ENCODE data around the gene ATRAID.

The ATRAID gene

GRCh38 chr2:27217173-27218121, 5.6 kb downstream of the ATRAID start, which contains the start of gene CAD:
TSS of gene CAD (plus strand) at chr2:27217369. CDS start at chr2:27217552, 183 bp downstream.
- DNase-seq (ENCODE audit: insufficient read length, low spot score) (peak; percentile 82), FAIRE-seq (peak; percentile 88)

- no peak for DNase-seq (ENCODE audit: insufficient read length, low spot score)
- no peak for FAIRE-seq
Measured at GRCh38 chr2:27218614-27219013, 6.8 kb downstream of the ATRAID start.

GRCh38 chr2:27219091-27219490, 7.2 kb downstream of the ATRAID start:
- DNase-seq (ENCODE audit: insufficient read length, low spot score) = no peak

GRCh38 chr2:27220091-27220490, 8.2 kb downstream of the ATRAID start:
- DNase-seq (ENCODE audit: insufficient read length, low spot score) (no peak), FAIRE-seq (no peak)

More at GRCh38 chr2:27219091-27219490, 7.2 kb downstream of the ATRAID start:
- no peak for FAIRE-seq

GRCh38 chr2:27221166-27221565, 9.3 kb downstream of the ATRAID start:
- no peak for FAIRE-seq

GRCh38 chr2:27222407-27222806, 10.6 kb downstream of the ATRAID start:
- no peak for DNase-seq (ENCODE audit: insufficient read length, low spot score)
- FAIRE-seq = no peak

More at GRCh38 chr2:27221166-27221565, 9.3 kb downstream of the ATRAID start:
- DNase-seq (ENCODE audit: insufficient read length, low spot score) = no peak

- no peak for FAIRE-seq
- no peak for DNase-seq (ENCODE audit: insufficient read length, low spot score)
Measured at GRCh38 chr2:27223416-27223815, 11.6 kb downstream of the ATRAID start.

- FAIRE-seq = no peak
- DNase-seq (ENCODE audit: insufficient read length, low spot score) = no peak
Measured at GRCh38 chr2:27225526-27225925, 13.7 kb downstream of the ATRAID start.

GRCh38 chr2:27227501-27227900, 15.7 kb downstream of the ATRAID start:
- FAIRE-seq (no peak), DNase-seq (ENCODE audit: insufficient read length, low spot score) (no peak)

- FAIRE-seq = no peak
- no peak for DNase-seq (ENCODE audit: insufficient read length, low spot score)
Measured at GRCh38 chr2:27231921-27232320, 20.1 kb downstream of the ATRAID start.

GRCh38 chr2:27233341-27233740, 21.5 kb downstream of the ATRAID start:
- no peak for FAIRE-seq
- DNase-seq (ENCODE audit: insufficient read length, low spot score) = no peak

- DNase-seq (ENCODE audit: insufficient read length, low spot score) (no peak), FAIRE-seq (no peak)
Measured at GRCh38 chr2:27236136-27236535, 24.3 kb downstream of the ATRAID start.

- no peak for DNase-seq (ENCODE audit: insufficient read length, low spot score)
- FAIRE-seq = no peak
Measured at GRCh38 chr2:27236626-27237025, 24.8 kb downstream of the ATRAID start.

GRCh38 chr2:27237341-27237945, 25.6 kb downstream of the ATRAID start:
- no peak for DNase-seq (ENCODE audit: insufficient read length, low spot score)

GRCh38 chr2:27238976-27239375, 27.1 kb downstream of the ATRAID start:
- FAIRE-seq (no peak), DNase-seq (ENCODE audit: insufficient read length, low spot score) (no peak)

More at GRCh38 chr2:27237341-27237945, 25.6 kb downstream of the ATRAID start:
- no peak for FAIRE-seq

- FAIRE-seq (no peak), DNase-seq (ENCODE audit: insufficient read length, low spot score) (no peak)
Measured at GRCh38 chr2:27240406-27240805, 28.6 kb downstream of the ATRAID start.

- FAIRE-seq = no peak
- no peak for DNase-seq (ENCODE audit: insufficient read length, low spot score)
Measured at GRCh38 chr2:27241761-27242613, 30.1 kb downstream of the ATRAID start.

- DNase-seq (ENCODE audit: insufficient read length, low spot score) (no peak), FAIRE-seq (no peak)
Measured at GRCh38 chr2:27242614-27242951, 30.7 kb downstream of the ATRAID start.

GRCh38 chr2:27243391-27244130, 31.7 kb downstream of the ATRAID start:
- FAIRE-seq (no peak), DNase-seq (ENCODE audit: insufficient read length, low spot score) (no peak)

GRCh38 chr2:27245116-27245515, 33.3 kb downstream of the ATRAID start:
- FAIRE-seq (no peak), DNase-seq (ENCODE audit: insufficient read length, low spot score) (no peak)
